ENCODE data around the gene ANKRD17.

The ANKRD17 gene

DNA sequence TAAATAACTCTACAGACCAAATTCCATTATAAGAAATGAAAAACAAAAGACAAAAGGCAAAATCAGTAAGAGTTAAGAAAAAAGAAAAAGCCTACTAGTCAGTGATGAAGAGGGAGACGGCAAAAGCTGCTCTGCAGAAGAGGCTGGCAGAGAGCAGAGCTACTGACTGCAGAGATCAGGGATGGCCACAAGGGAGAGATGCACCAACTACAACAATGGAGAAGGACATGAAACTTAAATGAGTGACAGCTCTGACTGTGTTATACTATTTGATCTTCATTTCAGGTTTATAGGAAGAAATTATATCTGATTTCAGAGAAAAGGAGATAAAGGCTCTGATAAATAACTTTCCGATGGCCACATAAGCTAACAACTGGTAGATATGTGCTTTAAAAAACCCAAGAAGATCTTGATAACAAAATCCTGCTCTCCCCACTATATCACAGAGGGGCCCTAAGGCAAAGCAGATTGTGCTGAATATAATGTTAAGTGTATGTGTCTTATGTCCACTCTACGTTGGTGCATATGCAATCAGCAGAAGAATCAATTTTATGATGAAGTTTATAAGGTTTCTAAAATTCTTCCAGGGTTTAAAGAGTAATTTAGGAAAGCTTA, 130.7 kb downstream of the ANKRD17 start:
- DNase-seq (ENCODE audit: low read depth) = no peak

DNA sequence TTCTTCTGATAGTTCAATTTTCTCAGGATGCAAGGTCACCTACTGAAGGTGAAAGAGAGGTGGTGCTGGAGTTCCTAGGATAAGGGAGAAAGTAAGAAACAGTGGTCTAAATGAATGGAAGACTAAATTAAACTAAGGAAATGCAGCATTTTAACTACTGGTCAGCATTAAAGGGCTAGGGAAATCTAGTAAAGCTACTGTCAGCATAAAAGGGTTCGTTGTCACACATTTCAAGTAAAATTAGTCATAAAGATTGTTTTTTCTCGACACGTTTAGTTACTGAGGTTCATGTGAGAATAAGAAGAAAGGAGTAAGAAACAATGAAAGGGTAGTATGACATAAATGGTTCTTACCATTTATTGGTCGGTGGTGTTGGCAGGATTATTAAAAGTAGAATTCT, 149.1 kb downstream of the ANKRD17 start:
- DNase-seq (ENCODE audit: low read depth) = no peak

DNA sequence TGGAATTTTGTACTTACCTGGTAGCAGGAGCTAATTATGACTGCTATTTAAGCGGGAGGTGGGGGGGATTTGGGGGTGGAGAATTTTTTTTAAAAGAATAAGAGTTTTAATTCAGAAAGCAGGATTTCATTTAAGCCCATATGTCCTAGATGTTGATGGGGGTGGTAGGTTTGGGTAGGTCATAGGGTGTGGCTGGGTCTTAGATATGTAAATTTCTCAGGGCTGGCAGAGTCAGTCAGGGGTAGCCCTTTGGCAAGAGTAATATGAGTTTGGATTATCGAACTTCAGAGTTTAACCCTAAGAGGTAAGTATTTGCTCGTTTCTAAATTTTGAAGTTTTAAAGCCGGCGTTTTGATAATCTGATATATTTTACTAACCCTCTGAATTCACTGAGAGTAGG, 153.9 kb downstream of the ANKRD17 start:
- no peak for DNase-seq (ENCODE audit: low read depth)

DNA sequence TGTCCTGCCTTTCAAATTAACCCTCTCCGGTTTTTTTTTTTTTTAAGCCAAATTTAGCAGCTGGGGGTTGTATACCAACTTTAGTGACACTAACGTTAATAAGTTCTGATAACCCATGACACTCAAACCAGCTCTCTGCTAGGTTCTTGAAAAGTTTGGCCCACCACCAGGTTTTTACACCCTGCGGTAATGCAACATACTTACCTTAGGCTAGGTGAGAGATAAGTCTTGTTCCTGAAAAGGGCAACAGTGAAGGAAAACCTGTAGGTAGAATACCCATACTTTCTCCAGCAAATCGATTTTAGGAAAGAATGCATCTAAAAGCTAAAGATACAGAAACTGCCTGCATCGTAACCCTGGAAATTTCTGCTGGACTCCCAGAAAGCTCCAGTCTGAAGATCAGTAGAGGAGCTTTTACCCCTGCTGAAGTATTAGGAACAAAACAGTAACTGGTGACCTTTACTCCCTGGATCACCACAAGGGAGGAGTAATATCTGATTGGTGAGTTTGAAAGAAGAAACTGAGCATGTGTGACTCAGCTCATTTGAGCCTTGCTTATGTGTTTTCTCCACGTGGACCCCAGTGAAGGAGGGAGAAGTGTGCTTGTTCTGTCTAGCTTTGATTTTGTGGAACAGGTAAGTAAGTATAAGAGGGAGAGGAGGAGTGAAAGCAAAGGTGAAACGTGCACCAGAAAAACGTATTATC, 154.6 kb downstream of the ANKRD17 start:
- no peak for DNase-seq (ENCODE audit: low read depth)

DNA sequence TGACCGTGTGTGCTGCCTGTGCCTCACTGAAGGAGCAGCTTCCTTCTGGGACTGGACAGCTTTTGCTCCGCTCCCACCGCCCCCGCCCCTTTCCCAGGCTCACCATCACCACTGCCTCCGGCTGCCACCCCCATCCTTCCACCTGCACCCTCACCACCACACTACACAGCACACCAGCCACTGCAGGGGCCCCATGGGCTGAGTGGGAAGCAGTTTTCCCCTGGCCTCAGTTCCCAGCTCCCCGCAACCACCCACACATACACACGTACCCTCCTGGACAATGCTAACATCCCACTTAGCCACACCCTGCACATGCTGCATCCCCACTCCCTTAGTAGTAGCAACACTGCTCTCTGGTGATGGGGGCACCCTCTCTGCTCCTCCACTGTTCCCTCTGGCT, 159.5 kb downstream of the ANKRD17 start:
- no peak for DNase-seq (ENCODE audit: low read depth)

DNA sequence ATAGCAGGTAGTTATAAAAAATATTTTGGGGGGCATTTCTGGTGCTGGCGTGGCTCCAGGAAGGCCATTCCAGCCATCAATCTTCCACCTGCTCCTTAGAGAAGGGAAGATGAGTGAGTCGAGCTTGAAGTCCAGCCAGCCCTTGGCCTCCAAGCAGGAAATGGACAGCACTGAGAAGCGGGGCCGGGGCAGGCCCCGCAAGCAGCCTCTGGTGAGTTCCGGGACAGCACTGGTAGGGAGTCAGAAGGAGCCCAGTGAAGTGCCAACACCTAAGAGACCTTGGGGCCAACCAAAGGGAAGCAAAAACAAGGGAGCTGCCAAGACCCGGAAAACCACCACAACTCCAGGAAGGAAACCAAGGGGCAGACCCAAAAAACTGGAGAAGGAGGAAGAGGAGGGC, 159.9 kb downstream of the ANKRD17 start:
- no peak for DNase-seq (ENCODE audit: low read depth)

DNA sequence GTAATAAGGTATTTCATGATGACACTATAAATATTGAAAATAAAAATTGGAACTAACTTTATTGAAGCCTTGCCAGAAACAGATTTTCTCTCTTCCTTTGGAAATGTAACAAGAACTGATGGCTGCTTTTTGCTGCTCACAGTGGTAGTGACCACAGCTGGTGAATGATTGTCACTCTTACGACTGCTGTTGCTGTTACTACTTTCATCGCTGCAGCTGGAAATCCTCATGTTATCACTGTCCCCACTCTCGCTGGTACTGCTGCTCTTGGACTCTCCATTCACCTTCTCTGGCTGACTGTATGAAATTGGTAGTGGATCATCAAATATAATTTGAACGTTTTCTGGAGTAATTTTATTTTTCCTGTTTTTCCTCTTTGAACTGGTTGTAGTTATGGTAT, 160.6 kb downstream of the ANKRD17 start:
- no peak for DNase-seq (ENCODE audit: low read depth)

DNA sequence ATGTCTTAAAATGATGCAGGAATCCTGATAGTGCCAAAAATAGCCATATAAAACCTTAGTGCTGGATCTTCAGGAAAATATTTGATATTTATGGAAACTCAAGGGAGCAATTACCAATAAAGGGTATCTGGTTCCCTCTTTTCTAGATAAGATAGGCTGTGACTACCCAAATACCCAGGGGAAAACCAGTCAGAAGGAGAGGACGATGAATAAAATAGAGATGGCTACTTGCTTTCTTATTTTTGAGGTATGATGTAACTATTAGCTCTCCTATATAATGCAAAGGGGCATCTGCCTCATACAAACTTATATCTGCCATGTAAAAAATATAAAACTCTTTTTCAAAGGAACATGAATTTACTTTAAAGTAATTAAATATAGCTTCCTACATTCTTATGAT, 165.7 kb downstream of the ANKRD17 start:
- DNase-seq (ENCODE audit: low read depth) = no peak

DNA sequence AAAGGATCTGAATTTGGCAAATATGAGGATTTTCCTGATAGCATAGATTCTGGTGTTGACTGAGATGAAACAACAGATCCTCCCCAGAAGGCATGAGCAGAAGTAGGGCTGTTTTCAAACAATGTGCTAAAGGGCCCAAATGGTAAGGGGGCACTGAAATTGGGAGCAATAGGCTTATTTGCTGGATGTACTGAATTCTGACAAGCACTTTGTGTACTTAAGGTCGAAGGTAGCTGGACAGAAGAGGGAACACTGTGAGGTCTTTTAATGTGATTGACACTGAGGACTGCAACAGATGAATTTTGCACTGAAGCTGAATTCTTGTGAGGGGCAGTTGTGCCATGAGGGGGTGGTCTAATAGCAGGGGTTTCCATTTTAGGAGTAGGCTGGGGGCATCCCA, 167.9 kb downstream of the ANKRD17 start:
- no peak for DNase-seq (ENCODE audit: low read depth)

DNA sequence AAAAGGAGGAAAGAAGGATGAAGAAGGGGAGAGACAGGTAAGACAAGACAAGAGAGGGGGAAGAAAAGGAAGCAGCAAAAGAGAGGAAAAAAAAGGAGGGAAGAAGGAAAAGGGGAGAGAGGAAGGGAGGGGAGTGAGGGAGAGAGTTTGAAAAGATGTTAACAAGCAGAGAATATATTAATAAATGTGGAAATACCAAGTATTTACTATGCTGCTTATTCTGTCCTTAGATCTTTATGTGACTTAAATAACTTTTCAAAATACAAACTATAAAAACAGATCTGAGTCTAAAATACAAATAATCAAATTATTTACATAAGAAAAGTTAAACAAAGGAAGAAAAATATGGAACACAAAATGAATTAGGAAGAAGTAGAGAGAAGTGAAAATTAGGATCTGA, 170.7 kb downstream of the ANKRD17 start:
- DNase-seq (ENCODE audit: low read depth) = no peak

DNA sequence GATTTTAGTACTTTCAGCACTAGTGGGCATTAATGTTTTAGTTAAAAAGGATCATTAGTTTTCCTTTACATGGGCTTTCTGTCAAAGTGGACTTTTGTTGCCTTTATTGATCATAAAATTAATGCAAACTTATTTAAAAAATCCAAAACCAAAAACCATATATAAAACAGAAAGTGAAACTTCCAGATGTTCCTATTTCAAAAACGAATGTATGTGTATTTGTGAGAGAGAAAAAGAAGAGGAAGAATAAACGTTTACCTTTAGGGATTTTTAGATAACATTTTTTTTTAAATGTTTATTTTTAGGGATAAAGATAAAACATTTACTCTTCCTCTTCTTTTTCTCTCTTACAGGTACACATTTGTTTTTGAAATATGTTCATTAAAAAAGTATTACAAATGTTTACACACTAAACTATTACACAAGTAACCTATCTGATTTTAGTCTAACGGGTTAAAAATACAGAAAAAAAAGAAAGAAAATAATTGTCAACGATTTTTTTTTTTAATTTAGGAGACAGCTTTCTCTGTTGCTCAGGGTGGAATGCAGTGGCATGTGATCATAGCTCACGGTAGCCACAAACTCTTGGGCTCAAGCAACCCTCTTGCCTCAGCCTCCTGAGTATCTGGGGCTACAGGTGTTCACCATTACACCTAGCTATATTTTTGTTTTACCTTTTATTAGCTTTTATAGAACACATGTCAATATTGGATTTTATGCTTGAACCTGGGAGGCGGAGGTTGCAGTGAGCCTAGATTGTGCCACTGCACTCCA, 172.3 kb downstream of the ANKRD17 start:
- DNase-seq (ENCODE audit: low read depth) = no peak

DNA sequence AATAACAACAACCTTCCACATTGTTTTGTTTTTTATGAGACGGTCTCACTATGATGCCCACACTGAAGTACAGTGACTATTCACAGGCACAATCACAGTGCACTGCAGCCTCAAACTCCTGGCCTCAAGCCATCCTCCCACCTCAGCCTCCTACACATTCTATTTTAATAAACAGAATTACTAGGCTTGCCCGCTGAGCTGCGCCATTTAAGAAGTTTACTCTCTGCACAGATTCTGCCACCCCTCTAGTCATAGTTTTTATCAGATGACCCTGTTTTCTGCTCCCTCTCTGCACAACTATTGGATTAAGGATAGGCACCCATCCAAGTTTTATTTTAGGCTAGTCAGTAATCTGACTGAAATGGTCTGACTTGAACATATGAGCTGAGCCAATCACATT, 177.8 kb downstream of the ANKRD17 start:
- no peak for DNase-seq (ENCODE audit: low read depth)

DNA sequence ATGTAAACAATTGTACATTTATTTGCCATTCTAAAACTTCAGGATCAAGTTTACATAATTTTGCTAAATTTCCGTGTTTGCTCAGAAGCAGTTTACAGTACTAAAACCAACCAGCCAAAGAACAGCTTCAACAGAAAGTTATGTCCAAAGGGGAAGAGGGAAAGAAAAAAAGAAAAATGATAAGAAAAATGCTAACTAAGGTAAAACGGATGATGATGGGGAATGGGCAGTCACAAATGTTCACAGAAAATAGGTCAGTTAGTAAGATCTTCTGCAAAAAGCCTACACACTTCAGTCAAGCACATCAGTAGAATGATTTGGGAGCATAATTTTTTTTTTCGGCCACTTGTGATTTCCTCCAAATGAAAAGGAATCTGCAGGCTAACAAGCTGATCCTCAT, 182.8 kb downstream of the ANKRD17 start:
- no peak for DNase-seq (ENCODE audit: low read depth)

DNA sequence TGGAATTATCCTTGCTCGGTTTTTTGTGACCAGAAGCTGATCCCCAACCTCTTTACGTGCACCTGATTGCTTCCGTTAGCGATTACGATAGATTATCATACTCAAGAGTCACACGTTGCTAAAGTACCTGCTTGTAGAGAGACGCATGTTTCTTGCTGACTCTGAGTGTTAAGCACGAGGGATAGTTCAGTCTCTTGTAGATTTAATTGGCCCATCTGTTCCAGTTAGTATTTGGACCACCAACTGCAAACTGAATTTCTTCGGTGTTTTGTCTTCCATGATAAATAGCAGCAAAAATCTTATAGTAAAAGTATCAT, 188.6 kb downstream of the ANKRD17 start:
- no peak for DNase-seq (ENCODE audit: low read depth)

DNA sequence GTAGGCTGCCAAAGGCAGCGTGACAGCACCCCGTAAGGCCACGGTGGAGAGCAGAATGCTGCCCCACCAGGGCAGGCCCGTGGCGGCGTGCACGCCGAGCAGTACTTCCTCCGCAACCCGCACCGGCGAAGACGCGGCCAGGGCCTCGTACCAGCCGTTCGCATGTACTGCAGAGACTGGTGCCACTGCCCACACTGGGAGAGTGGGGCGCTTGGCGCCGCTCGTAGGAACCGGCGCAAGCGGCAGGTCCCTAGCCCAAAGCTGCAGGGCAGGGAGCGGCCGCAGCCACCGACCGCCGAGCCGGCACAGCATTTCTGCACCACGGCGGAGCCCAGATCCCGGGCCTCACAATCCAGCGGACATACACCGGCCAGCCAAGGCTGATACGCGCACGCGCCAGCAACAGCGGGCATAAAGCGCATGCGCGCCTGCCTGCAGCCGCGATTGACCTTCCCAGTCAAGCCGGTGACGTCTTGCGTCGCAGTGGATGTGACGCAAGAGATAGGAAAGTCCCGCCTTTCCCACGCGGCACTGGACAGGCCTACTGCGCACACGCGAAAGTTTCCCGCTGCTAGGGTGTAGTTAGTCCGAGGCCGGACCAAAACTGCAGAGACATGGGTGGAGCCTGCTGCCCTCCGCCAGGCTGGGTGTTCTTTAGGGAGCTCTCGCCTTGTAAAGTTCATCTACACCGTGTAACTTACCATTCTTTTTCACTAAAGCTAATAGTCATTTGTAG, 189.1 kb downstream of the ANKRD17 start, which contains the start of gene COX18:
Gene COX18 (minus strand): TSS at position 379 of the 736 bp plus-strand sequence. CDS start 67 bp downstream, at position 312.
- DNase-seq (ENCODE audit: low read depth) = peak; percentile 89

DNA sequence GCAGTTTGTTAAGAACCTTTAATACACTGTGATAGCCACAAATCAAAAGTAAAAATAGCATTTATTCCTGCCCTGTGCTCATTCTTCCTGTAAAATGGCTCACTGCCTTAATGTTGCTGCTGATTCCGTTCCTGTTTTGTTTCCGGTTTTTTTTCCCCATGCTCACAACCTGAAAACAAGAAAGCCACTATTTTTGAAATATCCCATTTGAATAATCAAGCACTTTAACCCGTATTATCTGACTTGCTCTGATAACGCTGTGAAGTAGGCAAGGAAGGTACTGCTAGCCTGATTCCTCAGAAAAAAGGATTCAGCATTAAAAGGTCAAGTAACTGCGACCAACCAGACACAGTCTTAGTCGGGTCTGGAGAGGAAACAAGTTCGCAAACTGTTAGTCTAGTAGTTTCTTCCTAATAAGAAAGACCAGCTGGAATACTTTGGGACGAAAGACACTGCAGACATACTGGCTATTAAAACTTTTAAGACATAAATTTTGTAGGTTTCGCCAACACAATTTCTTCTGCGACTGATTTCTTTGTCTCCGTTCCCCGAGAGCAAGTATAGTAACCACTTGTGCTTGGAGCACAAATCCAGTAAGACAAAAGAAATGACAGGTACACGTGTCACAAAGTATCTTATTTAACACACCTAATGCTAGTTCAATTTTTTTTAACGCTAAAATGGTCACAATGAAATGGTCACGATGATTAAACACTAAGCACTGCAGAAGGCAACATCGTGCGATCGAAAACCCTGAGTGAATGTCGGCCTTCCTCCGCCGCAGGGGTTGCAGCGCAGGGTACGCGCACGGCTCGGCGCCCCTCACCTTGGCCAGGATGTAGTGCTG, 189.9 kb downstream of the ANKRD17 start:
- DNase-seq (ENCODE audit: low read depth) = no peak

DNA sequence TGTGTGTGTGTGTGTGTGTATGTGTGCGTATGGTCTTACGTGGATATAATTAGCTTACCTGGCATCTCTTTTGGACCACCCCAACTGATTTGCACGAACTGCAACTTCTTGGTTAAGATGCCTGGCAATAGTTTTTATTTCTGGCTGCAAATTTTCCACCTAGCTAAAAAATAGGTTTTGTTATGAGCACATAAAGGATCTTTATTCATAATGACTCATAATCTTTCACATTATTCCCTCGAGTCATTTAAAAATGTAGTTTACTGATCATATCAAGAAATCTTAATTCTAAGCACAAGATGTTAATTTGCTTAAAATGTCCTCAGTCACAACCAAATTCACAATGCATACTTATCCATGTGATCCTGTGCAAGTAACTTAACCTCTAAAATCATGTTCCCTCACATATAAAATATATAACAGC, 190.6 kb downstream of the ANKRD17 start:
- no peak for DNase-seq (ENCODE audit: low read depth)

DNA sequence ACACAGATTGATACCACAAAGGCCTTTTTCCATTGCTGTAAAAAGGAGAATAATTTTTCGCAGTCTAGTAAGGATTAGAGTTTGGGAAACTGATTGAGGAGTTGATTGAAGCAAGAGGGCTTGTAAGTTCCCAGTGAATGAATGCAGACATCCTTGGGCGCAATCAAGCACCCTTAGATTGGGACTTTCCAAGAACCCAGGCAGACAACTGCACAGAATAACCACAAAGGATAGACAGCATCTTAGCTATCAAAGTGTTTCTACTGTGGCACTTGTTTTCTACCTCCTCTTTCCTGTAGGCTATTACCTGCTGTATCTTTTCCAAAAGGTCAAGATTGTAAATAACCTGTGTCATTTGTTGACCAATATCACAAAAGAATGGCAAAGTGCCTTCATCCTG, 191.7 kb downstream of the ANKRD17 start:
- DNase-seq (ENCODE audit: low read depth) = no peak

DNA sequence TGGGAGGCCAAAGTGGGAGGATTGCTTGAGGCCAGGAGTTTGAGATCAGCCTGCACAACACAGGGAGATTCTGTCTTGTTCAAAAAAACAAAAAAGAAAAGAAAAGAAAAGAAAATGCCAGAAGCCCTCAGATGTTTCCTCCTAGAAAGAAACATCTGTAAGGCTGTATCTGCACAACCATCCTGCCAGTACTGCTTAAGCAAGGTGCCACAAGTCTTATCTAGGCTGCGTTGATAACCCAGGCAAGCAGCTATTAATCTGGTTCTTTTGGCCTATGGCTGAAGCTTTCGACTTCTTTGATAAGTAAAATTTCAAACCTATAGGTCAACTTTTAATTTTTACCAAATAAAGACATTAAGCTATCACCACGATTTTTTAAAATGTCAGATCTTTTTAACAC, 192.2 kb downstream of the ANKRD17 start:
- no peak for DNase-seq (ENCODE audit: low read depth)

DNA sequence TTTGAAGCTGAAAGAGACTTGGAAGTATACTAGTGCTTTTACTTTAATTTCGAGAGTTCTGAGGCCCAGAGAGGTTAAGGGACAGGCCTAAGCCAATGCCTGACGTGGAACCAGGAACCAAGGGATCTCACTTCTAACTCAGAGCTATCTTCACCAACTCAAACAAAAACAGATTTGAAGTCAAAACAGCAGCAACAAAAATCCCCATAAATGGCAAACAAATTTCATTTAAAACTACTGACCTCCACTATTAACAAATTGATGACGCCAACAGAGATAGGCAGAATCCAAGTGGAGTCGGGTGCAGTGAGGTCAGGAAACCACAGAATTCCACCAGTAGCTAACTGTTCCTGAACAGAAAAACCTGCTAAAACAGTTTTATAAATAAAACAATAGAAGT, 194.1 kb downstream of the ANKRD17 start:
- DNase-seq (ENCODE audit: low read depth) = no peak

DNA sequence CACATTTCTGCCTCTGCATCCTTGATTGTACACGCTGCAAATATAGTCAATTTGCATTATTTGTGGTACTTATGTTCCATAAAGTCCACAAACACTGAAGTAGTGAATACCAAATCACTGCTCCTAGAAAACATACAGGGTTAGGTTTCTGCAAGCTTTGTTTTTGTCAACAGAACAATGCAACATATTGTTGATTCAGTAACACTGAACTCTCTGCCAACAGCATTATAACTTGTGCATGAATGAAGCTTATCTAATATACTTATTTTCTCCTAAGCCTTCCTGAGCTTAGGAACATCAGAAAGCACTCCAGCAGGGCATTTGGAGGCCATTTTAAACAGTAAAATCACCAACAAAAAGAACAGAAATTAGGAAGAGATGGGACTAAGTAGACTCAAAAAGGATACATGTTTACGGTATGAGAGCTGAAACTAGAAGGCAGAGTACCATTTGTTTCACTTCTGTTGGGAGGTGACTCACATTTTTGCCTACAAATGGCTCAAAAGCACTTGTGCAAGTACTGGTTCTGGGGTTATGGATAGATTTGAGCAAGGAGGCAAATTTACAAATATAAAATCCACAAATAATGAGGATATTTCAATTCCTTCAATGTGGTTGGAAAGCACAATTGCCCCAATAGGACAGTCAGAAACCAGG, 203.2 kb downstream of the ANKRD17 start:
- DNase-seq (ENCODE audit: low read depth) = no peak
